Muscle of leg (tissue), 11 donors: ENCODE results near the gene GDNF. TPM values are rescaled to one million over a fixed set of nuclear protein-coding genes. Genes with fewer than 3 reads are reported as not detected.

Experiments
- DNase-seq: peaks from one replicate; pipeline ENCODE4 v3.0.0; 2013
- H3K27ac ChIP-seq: one replicate; pipeline ENCODE4 v1.5.1; 2013; ENCODE audit warnings: mild to moderate bottlenecking, low read length, control low read depth
- H3K27me3 ChIP-seq: one replicate; pipeline ENCODE4 v1.6.1; 2013; ENCODE audit warnings: low read length; ENCODE audit not compliant: control insufficient read depth, insufficient read depth
- H3K36me3 ChIP-seq: one replicate; pipeline ENCODE4 v1.6.1; 2013; ENCODE audit warnings: low read length; ENCODE audit not compliant: control insufficient read depth, insufficient read depth
- H3K4me1 ChIP-seq: one replicate; pipeline ENCODE4 v1.6.1; 2013; ENCODE audit warnings: low read length; ENCODE audit not compliant: control insufficient read depth, insufficient read depth
- H3K4me3 ChIP-seq: one replicate; pipeline ENCODE4 v1.5.1; 2013; ENCODE audit warnings: low read length, control low read depth
- H3K9me3 ChIP-seq: replicated peaks from 2 replicates; pipeline ENCODE4 v1.6.1; 2013; ENCODE audit warnings: low read depth, low read length; ENCODE audit not compliant: control insufficient read depth
- WGBS: methylation state at CpG from one replicate; pipeline ENCODE4 v1.1.5; 2013; ENCODE audit warnings: missing lambda C conversion rate; ENCODE audit not compliant: insufficient coverage; 5-methylcytosine and 5-hydroxymethylcytosine counted together
- polyA plus RNA-seq, 8 donors: library from polyadenylated mRNA; unstranded; fragments of 120-200 nt; gene quantifications; one replicate each; pipeline versions ENCODE4 v1.2.1 to v1.2.3, GENCODE V29; 2013; ENCODE audit warnings: inconsistent platforms in 1 of 8, low replicate concordance in 1 of 8; ENCODE audit not compliant: insufficient read length in 8 of 8, insufficient read depth in 1 of 8
- total RNA-seq: library from RNA; stranded (reverse); fragments of 120-200 nt; gene quantifications from one replicate; pipeline ENCODE4 v1.2.4, GENCODE V29; 2013

The GDNF gene
- total and polyA plus RNA-seq, 9 donors: 0.80 to 6.4 (median 3.0) TPM

DNA sequence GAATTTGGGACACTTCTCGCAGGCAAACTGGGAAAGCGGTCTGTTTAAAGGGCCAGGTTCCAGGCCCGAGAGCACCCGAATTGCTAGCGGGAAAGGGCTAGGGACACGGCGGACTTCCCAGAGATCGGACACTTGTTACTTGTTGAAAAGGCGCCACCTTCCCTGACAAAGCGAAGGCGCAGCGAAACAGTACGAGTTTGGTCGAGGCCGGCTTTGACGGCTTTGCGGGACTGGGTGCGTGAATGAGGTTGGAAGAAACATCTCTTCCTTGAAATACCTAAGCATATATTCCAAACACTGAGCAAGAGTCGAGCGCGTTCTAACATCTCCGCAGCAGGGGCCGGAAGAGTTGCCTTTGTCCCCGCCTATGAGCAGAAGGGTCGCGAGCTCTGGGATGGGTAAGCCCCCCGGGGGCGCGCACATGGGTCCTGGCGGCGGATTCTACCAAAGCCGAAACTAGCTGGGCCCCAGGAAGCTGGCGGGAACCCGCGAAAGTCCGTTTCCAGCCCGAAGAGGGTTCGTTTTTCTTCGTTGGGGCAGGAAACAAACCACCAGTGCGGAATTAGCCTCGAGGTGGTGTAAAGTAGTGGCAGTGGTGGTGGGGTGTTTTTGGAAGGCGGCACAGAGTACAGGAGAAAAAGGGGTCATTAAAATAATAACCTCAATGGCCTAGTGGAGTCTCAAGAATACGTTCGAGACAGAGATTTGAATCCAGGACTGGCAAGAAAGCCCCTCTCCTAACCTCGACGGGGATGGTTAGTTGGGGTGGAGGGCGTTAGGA, 1.5 kb downstream of the GDNF start:
- Histone ChIP-seq H3K36me3 (no peaks in the 10 kb centered on the region), H3K9me3 (no peaks in the 10 kb centered on the region), H3K4me1 (peaks cover 53% of the 10 kb centered on the region), H3K27me3 (peaks cover 90% of the 10 kb centered on the region), H3K4me3 (peak overlapping the region; percentile 51), H3K27ac (peak overlapping the region; percentile 5)
- peak; percentile 59 for DNase-seq
- 5% methylated on average over 36 of the region's 47 CpGs for WGBS

DNA sequence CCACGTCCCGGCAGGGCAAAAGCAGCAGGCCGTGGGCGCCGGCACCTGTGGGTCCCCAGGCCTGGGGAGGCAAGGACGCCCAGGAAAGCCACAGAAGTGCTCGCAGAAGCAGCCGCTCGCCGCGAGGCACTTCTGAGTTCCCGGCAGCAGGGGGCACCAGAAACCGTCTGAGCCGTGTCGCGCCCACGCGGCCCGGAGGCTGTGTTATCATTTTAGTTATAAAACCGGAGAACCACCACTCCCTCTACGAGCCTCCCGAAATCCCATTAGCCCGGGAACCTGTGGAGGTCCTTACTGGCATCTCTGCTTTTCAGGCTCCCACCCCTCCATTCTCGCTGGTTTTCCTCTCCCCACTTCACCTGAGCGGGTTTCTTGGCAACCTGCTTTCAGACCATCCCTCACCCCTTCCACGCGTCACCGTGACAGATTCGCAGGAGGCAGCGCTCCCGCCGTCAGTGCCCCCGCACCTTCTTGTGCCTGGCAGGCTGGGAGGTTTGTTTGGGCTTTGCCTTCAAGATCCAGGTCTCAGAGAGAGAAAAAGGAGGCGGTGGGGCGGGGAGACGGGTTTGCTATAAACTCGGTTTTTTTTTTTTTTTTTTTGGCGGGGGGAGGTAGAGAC, 2.3 kb downstream of the GDNF start:
- DNase-seq: peak; percentile 84
- under 1% methylated on average over 23 of the region's 38 CpGs for WGBS
- H3K4me1 ChIP-seq: peaks cover 53% of the 10 kb centered on the region
- H3K27me3 ChIP-seq: peaks cover 86% of the 10 kb centered on the region
- peak overlapping the region; percentile 69 for H3K27ac ChIP-seq
- H3K9me3 ChIP-seq: no peaks in the 10 kb centered on the region
- H3K36me3 ChIP-seq: no peaks in the 10 kb centered on the region
- peak overlapping the region; percentile 51 for H3K4me3 ChIP-seq

- 0% methylated on average over 51 of the region's 65 CpGs for WGBS
- peak; percentile 69 for DNase-seq
- peaks cover 79% of the 10 kb centered on the region for H3K27me3 ChIP-seq
- H3K27ac ChIP-seq: peak overlapping the region; percentile 69
- H3K9me3 ChIP-seq: no peaks in the 10 kb centered on the region
- peaks cover 53% of the 10 kb centered on the region for H3K4me1 ChIP-seq
- no peaks in the 10 kb centered on the region for H3K36me3 ChIP-seq
- peak overlapping the region; percentile 51 for H3K4me3 ChIP-seq
Measured at GRCh38 chr5:37836592-37837413, 3.0 kb downstream of the GDNF start.

- Histone ChIP-seq H3K4me3 (peak overlapping the region; percentile 51), H3K36me3 (no peaks in the 10 kb centered on the region), H3K9me3 (no peaks in the 10 kb centered on the region), H3K27me3 (peaks cover 75% of the 10 kb centered on the region), H3K27ac (no peak overlapping the region), H3K4me1 (peaks cover 53% of the 10 kb centered on the region)
- WGBS: 3% methylated on average over 12 of the region's 16 CpGs
- peak; percentile 31 for DNase-seq
Measured at GRCh38 chr5:37836235-37836591, 3.6 kb downstream of the GDNF start.

GRCh38 chr5:37835380-37835973, 4.4 kb downstream of the GDNF start:
- DNase-seq: peak; percentile 57
- no peaks in the 10 kb centered on the region for H3K36me3 ChIP-seq
- H3K9me3 ChIP-seq: no peaks in the 10 kb centered on the region
- 48% methylated on average over 3 of the region's 19 CpGs for WGBS
- peaks cover 48% of the 10 kb centered on the region for H3K4me1 ChIP-seq
- peaks cover 67% of the 10 kb centered on the region for H3K27me3 ChIP-seq
- no peak overlapping the region for H3K4me3 ChIP-seq
- H3K27ac ChIP-seq: no peak overlapping the region

GRCh38 chr5:37834542-37835379, 5.1 kb downstream of the GDNF start:
- Histone ChIP-seq H3K27me3 (peaks cover 65% of the 10 kb centered on the region), H3K27ac (no peak overlapping the region), H3K36me3 (no peaks in the 10 kb centered on the region), H3K4me1 (peaks cover 46% of the 10 kb centered on the region), H3K9me3 (no peaks in the 10 kb centered on the region), H3K4me3 (peak overlapping the region; percentile 21)
- WGBS: 5% methylated on average over 59 of the region's 64 CpGs
- DNase-seq: peak; percentile 18

GRCh38 chr5:37833990-37834389, 5.9 kb downstream of the GDNF start:
- no peak for DNase-seq
- H3K27ac ChIP-seq: no peak overlapping the region
- no peaks in the 10 kb centered on the region for H3K36me3 ChIP-seq
- H3K4me1 ChIP-seq: peaks cover 41% of the 10 kb centered on the region
- no peaks in the 10 kb centered on the region for H3K9me3 ChIP-seq
- peaks cover 59% of the 10 kb centered on the region for H3K27me3 ChIP-seq
- no peak overlapping the region for H3K4me3 ChIP-seq
- 58% methylated on average over 4 of the region's 6 CpGs for WGBS

DNA sequence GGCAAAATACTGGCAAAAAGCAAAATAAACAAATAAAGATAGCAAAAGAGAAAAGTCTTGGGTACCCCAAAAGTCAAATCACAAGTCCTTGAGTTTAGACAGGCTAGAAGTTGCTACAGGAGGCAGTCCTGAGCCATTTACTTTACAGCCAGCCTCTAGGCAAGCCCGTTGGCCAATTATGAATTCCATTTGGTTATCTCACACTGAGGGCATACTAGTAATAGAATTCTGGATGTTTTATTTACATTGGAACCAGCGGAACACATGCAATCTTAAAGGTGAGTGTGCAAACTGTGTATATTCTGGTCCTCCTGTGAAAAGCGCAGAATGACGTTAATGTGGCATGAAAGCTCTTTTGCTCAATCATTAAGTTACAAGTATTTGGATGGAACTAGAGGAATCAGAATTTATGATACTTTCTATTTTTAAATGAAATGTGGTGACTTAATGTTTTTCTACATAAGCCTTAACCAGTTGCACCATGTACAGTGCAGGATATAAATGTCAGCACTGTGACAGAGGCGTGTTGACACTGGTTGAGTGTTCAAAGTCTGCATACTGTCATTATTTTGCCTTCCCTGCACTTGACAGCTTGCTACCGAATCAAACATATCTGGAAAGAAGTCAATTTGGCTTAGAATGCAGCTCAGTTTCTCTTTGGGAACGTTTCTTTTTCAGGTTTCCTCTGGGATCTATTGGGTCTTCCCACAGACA, 7.9 kb downstream of the GDNF start:
- Histone ChIP-seq H3K36me3 (no peaks in the 10 kb centered on the region), H3K27ac (no peak overlapping the region)
- 53% methylated on average over 3 of the region's 7 CpGs for WGBS

DNA sequence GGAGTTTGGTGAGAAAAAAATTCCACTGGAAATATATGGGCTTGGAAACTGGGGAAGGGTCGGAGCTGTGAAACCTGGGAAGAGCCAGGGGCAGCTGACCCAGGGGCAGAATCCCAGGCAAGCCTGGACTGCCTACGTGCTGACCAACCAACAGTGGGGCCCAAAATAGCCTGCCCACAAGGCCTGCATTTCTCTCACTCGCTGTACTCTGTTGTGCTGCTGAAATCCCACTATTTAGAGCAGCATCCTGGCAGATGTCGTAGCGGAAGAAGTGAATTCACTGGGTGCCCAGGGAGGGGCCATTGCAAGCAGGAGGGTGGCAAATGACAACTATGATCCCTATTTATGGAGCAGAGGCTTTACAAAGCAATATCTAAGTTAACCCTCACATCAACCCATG, 9.5 kb downstream of the GDNF start:
- H3K4me3 ChIP-seq: no peak overlapping the region
- no peaks in the 10 kb centered on the region for H3K9me3 ChIP-seq
- peaks cover 23% of the 10 kb centered on the region for H3K27me3 ChIP-seq
- H3K4me1 ChIP-seq: peaks cover 10% of the 10 kb centered on the region
- no peaks in the 10 kb centered on the region for H3K36me3 ChIP-seq
- no peak overlapping the region for H3K27ac ChIP-seq
- 69% methylated on average over 3 of the region's 5 CpGs for WGBS
- no peak for DNase-seq

More for the DNA sequence above, 7.9 kb downstream of the GDNF start:
- Histone ChIP-seq H3K4me3 (no peak overlapping the region), H3K27me3 (peaks cover 39% of the 10 kb centered on the region), H3K9me3 (no peaks in the 10 kb centered on the region), H3K4me1 (peaks cover 23% of the 10 kb centered on the region)
- no peak for DNase-seq
